GM23338 (cell line): ENCODE measurements around the gene ERO1A. TPM values are rescaled to one million over a fixed set of nuclear protein-coding genes. Genes with fewer than 3 reads are reported as not detected.
"Not testable (repeated sequence)": the region's sequence is repeated elsewhere in the genome, so short reads cannot be mapped to it uniquely, and the experiment has no call there.

Experiments used
- ATAC-seq: fragments of 200-7000 bp; cut with Tn5 transposase; 3 replicates; pipeline ENCODE4 v1.9.1; 2020
- DNase-seq: peaks from one replicate; pipeline ENCODE4 v3.0.0-alpha.2; 2015; ENCODE audit warnings: low spot score
- H2AFZ ChIP-seq: fragments of 200-600 bp; sonication (generic); 2 replicates; pipeline ENCODE4 v1.8.0; 2016; ENCODE audit warnings: antibody characterized with exemption, mild to moderate bottlenecking, moderate library complexity
- H3F3A ChIP-seq: fragments of 200-600 bp; sonication (generic); replicated peaks from 2 replicates; pipeline ENCODE4 v1.8.0; 2017; ENCODE audit warnings: antibody characterized with exemption, mixed run types, low read depth
- H3K27ac ChIP-seq: fragments of 200-600 bp; sonication (generic); 2 replicates; pipeline ENCODE4 v1.6.1; 2016; ENCODE audit warnings: low read depth
- H3K27me3 ChIP-seq: fragments of 200-600 bp; sonication (generic); 2 replicates; pipeline ENCODE4 v1.8.0; 2016; ENCODE audit warnings: mild to moderate bottlenecking, mixed run types, moderate library complexity; ENCODE audit not compliant: insufficient read depth
- H3K36me3 ChIP-seq: fragments of 200-600 bp; sonication (generic); 2 replicates; pipeline ENCODE4 v1.8.0; 2016; ENCODE audit warnings: mild to moderate bottlenecking; ENCODE audit not compliant: insufficient read depth
- H3K4me1 ChIP-seq: fragments of 200-600 bp; sonication (generic); 2 replicates; pipeline ENCODE4 v1.8.0; 2016; ENCODE audit warnings: mild to moderate bottlenecking, moderate library complexity; ENCODE audit not compliant: insufficient read depth
- H3K4me2 ChIP-seq: fragments of 200-600 bp; sonication (generic); 2 replicates; pipeline ENCODE4 v1.7.1; 2017; ENCODE audit warnings: mixed run types
- H3K4me3 ChIP-seq: fragments of 200-600 bp; sonication (generic); 2 replicates; pipeline ENCODE4 v1.6.1; 2016; ENCODE audit warnings: mixed run types
- H3K79me2 ChIP-seq: fragments of 200-600 bp; sonication (generic); replicated peaks from 2 replicates; pipeline ENCODE4 v1.8.0; 2017; ENCODE audit warnings: mild to moderate bottlenecking; ENCODE audit not compliant: insufficient read depth
- H3K9me2 ChIP-seq: fragments of 200-600 bp; sonication (generic); 2 replicates; pipeline ENCODE4 v1.8.0; 2017; ENCODE audit not compliant: insufficient read depth
- H4K20me1 ChIP-seq: fragments of 200-600 bp; sonication (generic); replicated peaks from 2 replicates; pipeline ENCODE4 v1.8.0; 2017; ENCODE audit warnings: mild to moderate bottlenecking; ENCODE audit not compliant: insufficient read depth
- H3K27ac Mint-ChIP-seq: 2 replicates; pipeline ENCODE4 v1.8.0; 2020; ENCODE audit warnings: inconsistent platforms, mild to moderate bottlenecking, moderate library complexity, mixed read lengths
- H3K27me3 Mint-ChIP-seq: 3 replicates; pipeline ENCODE4 v1.8.0; 2022; ENCODE audit warnings: low read depth, mild to moderate bottlenecking, moderate library complexity, mixed read lengths, inconsistent platforms; ENCODE audit not compliant: insufficient read depth, poor library complexity
- H3K36me3 Mint-ChIP-seq: 3 replicates; pipeline ENCODE4 v1.8.0; 2021; ENCODE audit warnings: low read depth, mild to moderate bottlenecking, inconsistent platforms, moderate library complexity, mixed read lengths
- H3K4me1 Mint-ChIP-seq: 3 replicates; pipeline ENCODE4 v1.8.0; 2020; ENCODE audit warnings: mild to moderate bottlenecking, inconsistent platforms, mixed read lengths
- H3K4me3 Mint-ChIP-seq: 3 replicates; pipeline ENCODE4 v1.8.0; 2021; ENCODE audit warnings: moderate library complexity, mild to moderate bottlenecking, inconsistent platforms, mixed read lengths
- H3K9me3 Mint-ChIP-seq: 3 replicates; pipeline ENCODE4 v1.8.0; 2020; ENCODE audit warnings: moderate library complexity, mild to moderate bottlenecking, inconsistent platforms, mixed read lengths
- polyA plus RNA-seq: library from polyadenylated mRNA; unstranded; fragments of >200 nt; fragmentation: Nextera tagmentation; extraction: Ambion mirVana; gene quantifications from 2 replicates; pipeline ENCODE4 v1.2.1, GENCODE V29; 2016
- total RNA-seq: library from RNA; depleted of rRNA; stranded (reverse); fragments of >200 nt; shearing (Covaris generic); gene quantifications from 2 replicates; pipeline ENCODE4 v1.2.3, GENCODE V29; 2014
- TF ChIP-seq, protein P1 (sequence below): fragments of 250-450 bp; sonication (Bioruptor Pico); IDR thresholded peaks from 2 replicates; pipeline ENCODE4 v1.5.0; 2020; ENCODE audit warnings: mild to moderate bottlenecking, moderate library complexity

Gene ERO1A
- total and polyA plus RNA-seq, 2 experiments from 2014 or later = 25.2 to 44.7 TPM

DNA sequence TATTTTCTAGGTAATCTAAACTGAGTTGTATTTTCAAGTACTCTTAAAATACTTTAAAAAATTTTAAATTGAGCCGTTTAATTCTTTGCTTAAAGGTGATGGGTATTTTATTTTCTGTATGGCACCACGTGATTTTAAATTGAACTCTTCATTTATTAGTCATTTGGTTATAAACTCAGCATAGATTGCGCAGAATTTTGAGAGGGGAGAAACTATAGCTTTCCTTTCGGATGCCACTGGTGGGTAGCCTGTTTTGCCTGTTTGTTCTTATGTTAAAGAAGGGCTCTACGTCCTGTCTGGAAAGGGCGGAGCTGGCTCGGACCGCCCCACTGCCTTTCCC, 34.2 kb upstream of the ERO1A start (continued):
- TF ChIP-seq, protein P1, sequence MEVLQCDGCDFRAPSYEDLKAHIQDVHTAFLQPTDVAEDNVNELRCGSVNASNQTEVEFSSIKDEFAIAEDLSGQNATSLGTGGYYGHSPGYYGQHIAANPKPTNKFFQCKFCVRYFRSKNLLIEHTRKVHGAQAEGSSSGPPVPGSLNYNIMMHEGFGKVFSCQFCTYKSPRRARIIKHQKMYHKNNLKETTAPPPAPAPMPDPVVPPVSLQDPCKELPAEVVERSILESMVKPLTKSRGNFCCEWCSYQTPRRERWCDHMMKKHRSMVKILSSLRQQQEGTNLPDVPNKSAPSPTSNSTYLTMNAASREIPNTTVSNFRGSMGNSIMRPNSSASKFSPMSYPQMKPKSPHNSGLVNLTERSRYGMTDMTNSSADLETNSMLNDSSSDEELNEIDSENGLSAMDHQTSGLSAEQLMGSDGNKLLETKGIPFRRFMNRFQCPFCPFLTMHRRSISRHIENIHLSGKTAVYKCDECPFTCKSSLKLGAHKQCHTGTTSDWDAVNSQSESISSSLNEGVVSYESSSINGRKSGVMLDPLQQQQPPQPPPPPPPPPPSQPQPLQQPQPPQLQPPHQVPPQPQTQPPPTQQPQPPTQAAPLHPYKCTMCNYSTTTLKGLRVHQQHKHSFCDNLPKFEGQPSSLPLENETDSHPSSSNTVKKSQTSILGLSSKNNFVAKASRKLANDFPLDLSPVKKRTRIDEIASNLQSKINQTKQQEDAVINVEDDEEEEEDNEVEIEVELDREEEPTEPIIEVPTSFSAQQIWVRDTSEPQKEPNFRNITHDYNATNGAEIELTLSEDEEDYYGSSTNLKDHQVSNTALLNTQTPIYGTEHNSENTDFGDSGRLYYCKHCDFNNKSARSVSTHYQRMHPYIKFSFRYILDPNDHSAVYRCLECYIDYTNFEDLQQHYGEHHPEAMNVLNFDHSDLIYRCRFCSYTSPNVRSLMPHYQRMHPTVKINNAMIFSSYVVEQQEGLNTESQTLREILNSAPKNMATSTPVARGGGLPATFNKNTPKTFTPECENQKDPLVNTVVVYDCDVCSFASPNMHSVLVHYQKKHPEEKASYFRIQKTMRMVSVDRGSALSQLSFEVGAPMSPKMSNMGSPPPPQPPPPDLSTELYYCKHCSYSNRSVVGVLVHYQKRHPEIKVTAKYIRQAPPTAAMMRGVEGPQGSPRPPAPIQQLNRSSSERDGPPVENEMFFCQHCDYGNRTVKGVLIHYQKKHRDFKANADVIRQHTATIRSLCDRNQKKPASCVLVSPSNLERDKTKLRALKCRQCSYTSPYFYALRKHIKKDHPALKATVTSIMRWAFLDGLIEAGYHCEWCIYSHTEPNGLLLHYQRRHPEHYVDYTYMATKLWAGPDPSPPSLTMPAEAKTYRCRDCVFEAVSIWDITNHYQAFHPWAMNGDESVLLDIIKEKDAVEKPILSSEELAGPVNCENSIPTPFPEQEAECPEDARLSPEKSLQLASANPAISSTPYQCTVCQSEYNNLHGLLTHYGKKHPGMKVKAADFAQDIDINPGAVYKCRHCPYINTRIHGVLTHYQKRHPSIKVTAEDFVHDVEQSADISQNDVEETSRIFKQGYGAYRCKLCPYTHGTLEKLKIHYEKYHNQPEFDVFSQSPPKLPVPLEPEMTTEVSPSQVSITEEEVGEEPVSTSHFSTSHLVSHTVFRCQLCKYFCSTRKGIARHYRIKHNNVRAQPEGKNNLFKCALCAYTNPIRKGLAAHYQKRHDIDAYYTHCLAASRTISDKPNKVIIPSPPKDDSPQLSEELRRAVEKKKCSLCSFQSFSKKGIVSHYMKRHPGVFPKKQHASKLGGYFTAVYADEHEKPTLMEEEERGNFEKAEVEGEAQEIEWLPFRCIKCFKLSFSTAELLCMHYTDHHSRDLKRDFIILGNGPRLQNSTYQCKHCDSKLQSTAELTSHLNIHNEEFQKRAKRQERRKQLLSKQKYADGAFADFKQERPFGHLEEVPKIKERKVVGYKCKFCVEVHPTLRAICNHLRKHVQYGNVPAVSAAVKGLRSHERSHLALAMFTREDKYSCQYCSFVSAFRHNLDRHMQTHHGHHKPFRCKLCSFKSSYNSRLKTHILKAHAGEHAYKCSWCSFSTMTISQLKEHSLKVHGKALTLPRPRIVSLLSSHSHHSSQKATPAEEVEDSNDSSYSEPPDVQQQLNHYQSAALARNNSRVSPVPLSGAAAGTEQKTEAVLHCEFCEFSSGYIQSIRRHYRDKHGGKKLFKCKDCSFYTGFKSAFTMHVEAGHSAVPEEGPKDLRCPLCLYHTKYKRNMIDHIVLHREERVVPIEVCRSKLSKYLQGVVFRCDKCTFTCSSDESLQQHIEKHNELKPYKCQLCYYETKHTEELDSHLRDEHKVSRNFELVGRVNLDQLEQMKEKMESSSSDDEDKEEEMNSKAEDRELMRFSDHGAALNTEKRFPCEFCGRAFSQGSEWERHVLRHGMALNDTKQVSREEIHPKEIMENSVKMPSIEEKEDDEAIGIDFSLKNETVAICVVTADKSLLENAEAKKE = no peak

DNA sequence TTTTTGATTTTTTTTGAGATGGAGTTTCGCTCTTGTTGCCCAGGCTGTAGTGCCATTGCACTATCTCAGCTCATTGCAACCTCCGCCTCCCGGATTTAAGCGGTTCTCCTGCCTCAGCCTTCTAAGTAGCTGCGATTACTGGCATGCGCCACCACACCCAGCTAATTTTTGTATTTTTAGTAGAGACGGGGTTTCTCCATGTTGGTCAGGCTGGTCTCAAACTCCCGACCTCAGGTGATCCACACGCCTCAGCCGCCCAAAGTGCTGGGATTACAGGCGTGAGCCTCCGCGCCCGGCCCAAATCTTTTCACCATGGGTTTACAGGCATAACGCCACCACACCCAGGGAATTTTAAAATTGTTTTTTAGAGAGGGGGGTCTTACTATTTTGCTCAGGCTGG, 33.7 kb upstream of the ERO1A start:
- peak overlapping the region; percentile 50; the same call in 1 of the 2 replicates for H3K4me2 ChIP-seq
- H3K36me3 Mint-ChIP-seq = peaks cover 60% of the 10 kb centered on the region
- peak overlapping the region; percentile 64; the same call in 2 of the 3 replicates for H3K4me3 Mint-ChIP-seq
- H3K27ac ChIP-seq = peak overlapping the region; percentile 78
- H3K9me3 Mint-ChIP-seq, H3K36me3 ChIP-seq, ATAC-seq, H3K9me2 ChIP-seq, H2AFZ ChIP-seq, H3F3A ChIP-seq, H3K27me3 ChIP-seq, H3K27me3 Mint-ChIP-seq, H3K4me3 ChIP-seq, H4K20me1 ChIP-seq: not testable (repeated sequence)
- H3K4me1 ChIP-seq = peaks cover 14% of the 10 kb centered on the region
- peaks cover 38% of the 10 kb centered on the region for H3K79me2 ChIP-seq
- peak; percentile 24 for DNase-seq
- peaks cover 23% of the 10 kb centered on the region for H3K4me1 Mint-ChIP-seq
- peak overlapping the region; percentile 97 for H3K27ac Mint-ChIP-seq

DNA sequence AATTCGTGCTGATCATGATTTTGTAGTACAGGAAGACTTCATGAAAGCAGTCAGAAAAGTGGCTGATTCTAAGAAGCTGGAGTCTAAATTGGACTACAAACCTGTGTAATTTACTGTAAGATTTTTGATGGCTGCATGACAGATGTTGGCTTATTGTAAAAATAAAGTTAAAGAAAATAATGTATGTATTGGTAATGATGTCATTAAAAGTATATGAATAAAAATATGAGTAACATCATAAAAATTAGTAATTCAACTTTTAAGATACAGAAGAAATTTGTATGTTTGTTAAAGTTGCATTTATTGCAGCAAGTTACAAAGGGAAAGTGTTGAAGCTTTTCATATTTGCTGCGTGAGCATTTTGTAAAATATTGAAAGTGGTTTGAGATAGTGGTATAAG, 32.2 kb upstream of the ERO1A start:
- Histone ChIP-seq H3K79me2 (peaks cover 23% of the 10 kb centered on the region), H3K36me3 (peaks cover 18% of the 10 kb centered on the region; the same call in 1 of the 2 replicates)
- H3K4me1 Mint-ChIP-seq, H3K4me2 ChIP-seq, H3K4me1 ChIP-seq, H3K9me2 ChIP-seq, H2AFZ ChIP-seq, H3K27ac Mint-ChIP-seq, H3K27me3 Mint-ChIP-seq, H3K27me3 ChIP-seq, H3F3A ChIP-seq, DNase-seq, ATAC-seq, H3K9me3 Mint-ChIP-seq, H4K20me1 ChIP-seq, H3K27ac ChIP-seq, H3K4me3 Mint-ChIP-seq, H3K4me3 ChIP-seq: not testable (repeated sequence)
- H3K36me3 Mint-ChIP-seq = peaks cover 59% of the 10 kb centered on the region
